Breast epithelium (tissue), 3 donors: ENCODE data around the gene NDUFS3.

Source experiments
- CTCF ChIP-seq, 3 donors: fragments of 450-650 bp; IDR thresholded peaks; one replicate each; pipeline ENCODE4 v1.5.1; 2016 to 2017; ENCODE audit warnings: antibody characterized with exemption in 3 of 3, mild to moderate bottlenecking in 3 of 3, moderate library complexity in 3 of 3
- POLR2A ChIP-seq: fragments of 450-650 bp; IDR thresholded peaks from one replicate; pipeline ENCODE4 v1.6.1; 2016; ENCODE audit warnings: antibody characterized with exemption, mild to moderate bottlenecking, moderate library complexity

- TF ChIP-seq POLR2A: no peak
- no peak for TF ChIP-seq CTCF (IDR thresholded peaks at IDR 0.05)
These were observed 10.7 kb downstream of the NDUFS3 start for GRCh38 chr11:47589584-47589976.
